CD4-positive, alpha-beta T cell treated with Interleukin-1 beta for 1 hour (primary cell): ENCODE results near the gene SPARCL1.
"Not testable (repeated sequence)": the region's sequence is repeated elsewhere in the genome, so short reads cannot be mapped to it uniquely, and the experiment has no call there.

Experiments
- DNase-seq, 2 donors: peaks; one replicate each; pipeline ENCODE4 v3.0.0-alpha.2; 2020 to 2022

Gene SPARCL1

GRCh38 chr4:87433342-87433741, 95.8 kb downstream of the SPARCL1 start:
- DNase-seq = no peak

- DNase-seq = no peak
These were observed 99.1 kb downstream of the SPARCL1 start for GRCh38 chr4:87430038-87430437.

GRCh38 chr4:87428979-87429378, 100.2 kb downstream of the SPARCL1 start:
- DNase-seq = no peak

GRCh38 chr4:87427518-87427868, 101.7 kb downstream of the SPARCL1 start:
- DNase-seq = no peak

- no peak for DNase-seq
These were observed 102.2 kb downstream of the SPARCL1 start for GRCh38 chr4:87426865-87427517.

GRCh38 chr4:87425711-87426110, 103.5 kb downstream of the SPARCL1 start:
- no peak for DNase-seq

- DNase-seq = not testable (repeated sequence)
These were observed 105.1 kb downstream of the SPARCL1 start for GRCh38 chr4:87424099-87424543.
